HG03558 (cell line): ENCODE measurements around the gene RFC3.
"Not testable (repeated sequence)": the region's sequence is repeated elsewhere in the genome, so short reads cannot be mapped to it uniquely, and the experiment has no call there.

Experiments
- ATAC-seq: cut with Tn5 transposase; IDR thresholded peaks from one replicate; pipeline ENCODE4 v1.9.1; 2021; ENCODE audit warnings: moderate number of reproducible peaks; ENCODE audit not compliant: unreplicated experiment; ENCODE audit errors: extremely low read depth

The RFC3 gene

DNA sequence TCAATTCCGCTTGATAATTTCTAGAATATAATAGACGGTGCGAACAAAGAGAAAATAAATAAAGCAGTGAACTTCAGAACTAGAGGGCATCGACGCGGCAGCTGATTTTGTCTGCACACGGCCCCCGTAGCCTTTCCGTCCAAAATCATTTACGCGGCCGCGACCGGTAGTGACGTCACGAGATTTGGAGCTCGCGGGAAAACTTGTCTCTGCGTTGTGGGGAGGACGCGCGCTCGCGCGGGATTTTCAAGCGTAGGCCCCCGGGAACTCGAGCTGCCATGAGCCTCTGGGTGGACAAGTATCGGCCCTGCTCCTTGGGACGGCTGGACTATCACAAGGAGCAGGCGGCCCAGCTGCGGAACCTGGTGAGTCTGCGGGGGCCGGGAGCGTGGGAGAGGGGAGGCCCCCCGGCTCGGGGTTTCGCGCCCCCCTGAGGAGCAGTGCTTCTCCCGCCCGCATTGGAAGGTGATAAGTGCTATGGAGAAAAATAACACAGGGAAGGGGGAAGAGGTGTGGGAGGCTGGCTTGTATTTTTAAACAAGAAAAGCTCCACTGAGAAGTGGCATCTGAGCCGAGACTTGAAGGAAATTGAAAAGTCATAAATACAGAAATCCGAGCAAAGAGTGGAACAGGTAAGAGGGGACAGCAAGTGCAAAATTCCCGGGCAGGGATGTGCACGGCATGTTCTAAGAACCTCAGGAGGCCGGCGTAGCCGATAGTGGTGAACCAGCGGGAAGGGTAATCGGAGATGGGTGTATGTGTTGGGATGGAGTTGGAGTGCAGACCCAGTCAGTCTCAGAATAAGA lies at the start of gene RFC3:
Gene RFC3 (plus strand): TSS at position 249 of the 806 bp plus-strand sequence. CDS start 30 bp downstream, at position 279.
- peak; percentile 68 for ATAC-seq

- no peak for ATAC-seq
Measured at GRCh38 chr13:33771296-33771695, 46.7 kb upstream of the RFC3 start.

DNA sequence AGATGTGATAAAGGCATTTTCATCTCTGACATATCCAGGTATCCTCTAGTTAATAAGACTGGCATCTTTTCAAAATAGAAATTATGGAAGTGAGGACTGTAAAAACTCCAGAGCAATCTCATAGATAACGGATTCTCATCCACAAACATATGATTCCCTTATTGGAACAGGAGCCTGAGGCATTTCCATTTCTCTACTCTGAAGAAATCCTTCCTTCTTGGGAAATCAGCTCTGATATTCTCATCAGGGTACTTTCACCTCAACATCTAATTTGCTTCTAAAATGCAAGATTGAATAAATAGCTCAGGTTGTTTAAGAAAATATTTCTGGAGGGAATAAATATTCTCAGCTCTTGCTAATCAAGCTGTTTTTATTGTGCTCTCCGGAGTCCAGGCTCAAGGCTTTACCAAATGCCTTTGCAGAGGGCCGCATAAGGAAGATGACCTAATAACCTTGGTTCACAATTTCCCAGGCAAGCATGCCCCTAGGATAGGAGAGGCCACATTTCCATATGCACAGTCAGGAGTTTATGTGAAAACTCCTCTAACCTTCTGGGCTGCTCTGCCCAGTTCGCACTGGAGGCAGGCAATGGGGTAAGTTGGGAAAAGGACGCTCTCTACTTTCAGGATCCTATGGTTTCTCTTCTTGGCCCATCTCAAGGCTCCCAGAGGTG lies 44.0 kb upstream of the RFC3 start:
- ATAC-seq, result no peak

GRCh38 chr13:33775339-33776108 lies 42.4 kb upstream of the RFC3 start:
- ATAC-seq, result no peak

GRCh38 chr13:33776239-33776881 lies 41.6 kb upstream of the RFC3 start:
- ATAC-seq, result no peak

DNA sequence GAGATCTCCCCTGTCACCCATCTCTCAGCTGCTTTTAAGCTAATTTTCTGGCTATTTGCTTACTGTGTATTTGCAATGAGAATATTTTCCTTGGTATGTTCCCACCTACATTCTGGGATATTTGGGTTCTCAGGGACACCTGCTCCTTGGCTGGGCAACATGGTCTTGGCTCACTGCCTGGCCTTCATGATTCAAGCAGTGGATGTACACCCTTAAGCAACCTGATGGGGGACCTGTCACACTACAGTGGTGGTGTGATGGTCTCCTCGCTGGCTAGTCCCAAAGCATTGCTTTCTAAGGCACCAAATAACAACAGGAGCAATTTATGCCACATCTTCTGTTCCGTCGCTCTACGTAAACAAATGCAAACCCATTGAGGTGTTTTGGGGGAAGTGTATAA lies 35.3 kb upstream of the RFC3 start:
- ATAC-seq, result no peak

GRCh38 chr13:33783212-33783611 lies 34.7 kb upstream of the RFC3 start:
- not testable (repeated sequence) for ATAC-seq

- no peak for ATAC-seq
Measured at GRCh38 chr13:33784738-33785137, 33.2 kb upstream of the RFC3 start.

DNA sequence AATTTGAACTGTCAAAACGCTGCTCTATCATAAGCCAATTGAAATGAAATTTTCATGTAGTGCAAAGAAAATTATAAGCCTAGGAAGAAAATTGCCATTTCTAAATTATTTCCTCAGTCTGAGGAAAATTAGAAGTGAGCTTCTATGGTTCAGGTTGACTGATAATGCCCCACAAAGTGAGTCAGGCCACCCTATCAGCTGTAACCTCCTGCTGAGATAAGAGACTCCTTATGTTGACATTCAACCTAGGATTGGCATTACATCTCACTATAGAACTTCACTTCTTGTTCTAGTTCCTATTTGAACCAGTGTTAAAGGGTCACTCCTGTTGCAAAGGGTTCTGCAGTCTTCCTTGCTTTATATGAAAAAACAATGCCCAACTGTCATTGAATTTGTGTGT lies 32.6 kb upstream of the RFC3 start:
- no peak for ATAC-seq

DNA sequence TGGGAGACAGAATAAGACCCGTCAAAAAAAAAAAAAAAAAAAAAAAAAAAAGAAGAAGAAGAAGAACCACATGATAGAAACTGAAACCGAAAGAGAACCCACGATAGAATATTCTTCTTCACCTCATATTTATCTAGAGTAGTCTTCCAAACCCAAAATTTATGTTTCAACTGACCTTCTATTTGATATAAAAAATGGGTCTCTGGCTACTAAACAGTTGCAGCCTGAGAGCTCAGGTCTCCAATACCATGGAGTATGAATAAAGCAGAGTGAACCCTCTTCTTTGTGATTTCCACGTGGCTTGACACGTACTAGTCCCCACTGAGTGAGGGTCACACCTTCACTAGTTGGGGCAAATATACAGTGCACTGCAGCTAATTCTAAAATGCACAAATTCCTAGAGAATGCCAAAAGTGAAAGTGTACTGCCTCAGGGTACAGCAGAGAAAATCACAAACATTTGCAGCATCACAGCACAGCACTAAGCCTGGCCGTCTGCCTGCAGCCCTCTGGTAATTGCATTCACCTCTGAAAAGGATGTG lies 30.8 kb upstream of the RFC3 start:
- no peak for ATAC-seq

GRCh38 chr13:33789066-33789606 lies 28.8 kb upstream of the RFC3 start:
- ATAC-seq, result no peak

DNA sequence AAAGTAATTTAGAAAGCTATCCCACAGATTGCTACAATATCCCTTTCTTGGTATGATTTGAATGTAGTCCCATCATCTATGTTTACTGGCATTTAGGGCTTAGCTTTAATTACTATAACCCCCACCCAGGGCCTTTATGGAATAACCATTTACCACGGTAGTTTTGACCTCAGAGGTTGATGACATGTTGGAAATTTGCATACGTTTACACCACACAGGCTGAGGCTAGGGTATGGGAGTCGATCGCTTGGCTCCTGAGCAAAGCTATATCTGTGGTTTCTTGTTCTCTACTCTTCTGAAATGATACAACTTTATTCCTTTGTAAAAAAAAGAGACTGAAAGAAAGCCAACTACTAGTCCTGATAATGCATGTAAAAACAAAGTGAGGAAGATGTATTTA lies 28.2 kb upstream of the RFC3 start:
- ATAC-seq, result no peak

GRCh38 chr13:33793726-33794125 lies 24.2 kb upstream of the RFC3 start:
- no peak for ATAC-seq

DNA sequence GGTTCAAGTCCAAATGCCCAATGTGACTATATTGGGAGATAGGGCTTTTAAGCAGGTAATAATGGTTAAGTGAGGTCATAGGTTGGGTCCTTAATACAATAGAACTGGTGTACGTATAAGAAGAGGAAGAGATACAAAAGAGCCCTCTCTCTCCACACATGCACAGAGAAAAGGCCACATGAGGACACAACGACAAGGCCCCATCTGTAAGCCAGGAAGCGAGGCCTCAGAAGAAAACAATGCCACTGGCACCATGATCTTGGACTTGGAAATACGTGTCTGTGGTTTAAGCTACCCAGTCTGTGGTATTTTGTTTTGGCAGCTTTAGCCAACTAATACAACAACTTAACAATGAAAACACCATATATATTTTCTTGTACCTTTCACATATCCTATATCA lies 23.4 kb upstream of the RFC3 start:
- no peak for ATAC-seq

- ATAC-seq, result no peak
Measured at GRCh38 chr13:33796095-33796494, 21.9 kb upstream of the RFC3 start.

- no peak for ATAC-seq
Measured at GRCh38 chr13:33797622-33798021, 20.3 kb upstream of the RFC3 start.

- ATAC-seq, result no peak
Measured at GRCh38 chr13:33798023-33798422, 19.9 kb upstream of the RFC3 start.

- ATAC-seq, result no peak
Measured at GRCh38 chr13:33799950-33800592, 17.9 kb upstream of the RFC3 start.

DNA sequence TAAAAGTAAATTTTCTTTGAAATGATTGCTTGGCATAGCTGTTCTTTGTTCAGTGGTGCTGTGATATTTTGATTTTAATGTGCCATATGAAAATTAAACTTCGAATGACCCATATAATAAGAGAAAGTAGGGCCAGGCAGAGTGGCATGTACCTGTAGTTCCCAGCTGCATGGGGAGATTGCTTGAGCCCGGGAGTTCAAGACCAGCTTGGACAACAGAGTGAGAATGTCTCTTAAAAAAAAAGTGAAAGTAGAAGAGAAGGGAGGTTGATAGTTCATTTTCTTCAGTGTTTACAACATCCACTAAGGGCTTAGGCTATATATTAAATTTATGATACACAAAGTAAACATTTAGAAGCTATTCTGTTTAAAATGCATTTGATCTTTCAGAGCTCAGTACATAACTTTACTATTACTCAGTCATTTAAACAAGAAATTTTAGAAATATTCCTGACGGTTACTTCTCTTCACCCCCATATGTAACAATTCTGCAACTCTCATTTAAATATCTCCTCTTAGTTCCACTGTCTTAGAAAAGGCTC lies 17.2 kb upstream of the RFC3 start:
- no peak for ATAC-seq
